HG03575 (cell line): ENCODE data around the gene CLEC10A.

ENCODE experiments used
- ATAC-seq: cut with Tn5 transposase; IDR thresholded peaks from one replicate; pipeline ENCODE4 v1.9.1; 2021; ENCODE audit not compliant: unreplicated experiment, insufficient number of reproducible peaks, low FRiP score; ENCODE audit errors: extremely low read depth

Gene CLEC10A

DNA sequence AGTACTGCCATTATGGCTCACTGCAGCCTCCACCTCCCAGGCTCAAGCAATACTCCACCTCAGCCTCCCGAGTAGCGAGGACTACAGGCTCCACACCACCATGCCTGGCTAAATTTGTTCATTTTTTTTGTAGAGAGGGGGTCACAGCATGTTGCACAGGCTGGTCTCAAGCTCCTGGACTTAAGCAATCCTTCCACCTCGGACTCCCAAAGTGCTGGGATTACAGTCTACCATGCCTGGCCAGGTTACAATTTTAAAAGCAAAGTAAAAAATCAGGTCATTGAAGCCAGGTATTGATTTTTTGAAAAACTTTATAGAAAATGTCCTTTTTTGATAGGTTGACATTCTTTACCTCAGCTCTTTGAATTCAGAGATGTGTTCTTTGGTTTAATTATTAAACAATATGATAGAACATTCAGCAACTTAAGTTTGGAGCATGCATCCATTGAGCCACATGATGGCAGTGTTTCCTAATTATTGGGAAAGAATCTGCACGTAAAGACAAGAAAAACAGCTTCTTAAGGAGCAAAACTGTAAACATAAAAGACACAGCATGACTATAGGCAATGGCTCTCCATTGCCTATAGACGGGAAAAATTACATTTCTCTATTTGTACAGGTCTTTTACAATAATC is 34.4 kb downstream of the CLEC10A start:
- no peak for ATAC-seq

DNA sequence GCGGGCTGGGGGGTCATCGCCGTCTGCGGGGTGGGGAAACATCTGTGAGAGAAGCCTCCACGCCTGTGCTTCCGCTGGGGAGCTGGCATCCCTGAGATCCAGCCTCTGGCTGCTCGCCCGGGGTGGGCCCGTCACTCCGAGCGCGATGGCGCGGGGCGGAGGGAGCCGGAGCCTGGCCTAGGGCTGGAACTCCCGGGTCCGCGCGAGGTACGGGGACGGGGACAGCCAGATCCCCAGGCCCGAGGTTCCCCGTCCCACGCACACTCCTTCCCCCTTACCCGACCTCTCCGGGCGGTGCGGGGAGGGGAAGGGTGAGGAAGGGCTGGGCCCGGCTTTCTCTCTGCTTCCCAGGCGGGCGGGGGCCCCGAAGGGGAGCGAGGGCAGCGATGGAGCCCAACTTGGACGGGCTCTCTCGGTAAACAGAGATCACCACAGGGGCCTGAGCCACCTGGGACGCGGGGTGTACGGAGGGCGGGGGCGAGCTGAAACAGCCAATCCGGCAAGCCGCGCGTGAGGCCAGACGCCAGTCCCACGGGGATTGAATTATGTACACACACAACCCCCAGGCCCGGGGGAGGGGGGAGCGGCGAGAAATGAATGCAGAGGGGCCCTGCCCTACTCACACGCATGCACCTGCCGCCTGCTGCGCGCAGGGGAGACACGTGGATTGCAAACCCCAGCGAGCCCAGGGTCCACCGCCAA is 36.4 kb downstream of the CLEC10A start, which contains the start of gene SLC16A11:
Gene SLC16A11 (minus strand): TSS at position 596 of the 702 bp plus-strand sequence. CDS start 579 bp downstream, at position 17.
- ATAC-seq = no peak

DNA sequence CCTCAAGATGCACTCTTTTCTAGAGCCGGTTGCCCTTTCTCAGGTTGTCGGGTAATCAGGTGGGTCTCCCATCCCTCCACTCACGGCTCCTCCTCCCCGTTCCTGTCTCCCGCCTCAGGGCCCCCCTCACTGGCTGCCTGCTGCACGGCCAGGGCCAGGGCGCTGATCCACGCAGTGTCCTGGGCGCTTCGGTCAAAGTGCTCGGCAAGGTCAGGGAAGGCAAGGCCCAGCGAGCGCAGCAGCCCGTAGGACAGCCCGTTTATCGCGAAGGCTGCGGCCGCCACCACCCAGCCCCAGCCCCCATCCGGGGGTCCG is 36.9 kb downstream of the CLEC10A start:
- ATAC-seq = no peak

- ATAC-seq = no peak
Observed at GRCh38 chr17:7042501-7043181, 37.4 kb downstream of the CLEC10A start.

DNA sequence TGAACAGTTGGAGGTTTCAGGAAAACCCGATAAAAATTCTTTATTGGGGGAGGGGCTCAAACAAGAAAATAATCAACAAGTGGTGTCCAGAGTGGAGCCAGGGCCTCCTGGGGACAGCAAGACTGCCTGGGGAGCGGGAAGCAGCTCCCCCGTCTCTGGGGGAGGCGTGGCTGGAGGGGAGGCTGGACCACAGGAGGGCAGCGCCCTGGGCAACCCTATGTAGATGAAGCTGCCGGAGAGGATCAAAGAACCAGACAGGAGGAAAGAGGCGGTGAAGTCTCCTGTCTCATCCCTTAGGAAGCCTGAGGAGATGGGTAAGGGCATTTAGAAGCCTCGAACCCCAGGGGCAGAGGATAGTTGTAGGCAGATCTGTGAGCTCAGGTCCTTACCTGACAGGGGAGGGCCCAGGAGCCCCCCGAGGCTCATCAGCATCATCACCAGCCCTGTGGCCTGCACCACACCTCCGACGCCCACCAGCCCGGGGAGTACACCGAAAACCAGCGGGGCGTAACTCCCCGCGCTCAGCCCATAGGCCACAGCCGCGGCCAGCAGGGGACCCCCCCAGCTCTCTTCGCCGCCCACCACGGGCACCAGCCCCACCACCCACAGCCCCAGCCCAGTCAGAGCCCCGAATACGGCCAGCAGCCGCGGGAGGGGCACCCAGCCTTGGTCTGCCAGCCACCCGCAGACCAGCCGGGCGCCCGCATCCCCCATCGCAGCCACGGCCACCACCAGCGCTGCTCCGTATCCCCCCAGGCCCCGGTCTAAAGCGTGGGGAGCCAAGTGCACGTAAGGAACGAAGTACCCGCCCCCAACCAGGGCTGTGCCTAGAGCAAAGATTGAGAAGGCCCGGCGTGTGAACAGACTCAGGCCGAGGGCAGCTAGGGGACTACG is 38.2 kb downstream of the CLEC10A start:
- no peak for ATAC-seq

GRCh38 chr17:7039832-7040231 is 40.2 kb downstream of the CLEC10A start:
- no peak for ATAC-seq

GRCh38 chr17:7038025-7038862 is 41.8 kb downstream of the CLEC10A start:
- no peak for ATAC-seq

DNA sequence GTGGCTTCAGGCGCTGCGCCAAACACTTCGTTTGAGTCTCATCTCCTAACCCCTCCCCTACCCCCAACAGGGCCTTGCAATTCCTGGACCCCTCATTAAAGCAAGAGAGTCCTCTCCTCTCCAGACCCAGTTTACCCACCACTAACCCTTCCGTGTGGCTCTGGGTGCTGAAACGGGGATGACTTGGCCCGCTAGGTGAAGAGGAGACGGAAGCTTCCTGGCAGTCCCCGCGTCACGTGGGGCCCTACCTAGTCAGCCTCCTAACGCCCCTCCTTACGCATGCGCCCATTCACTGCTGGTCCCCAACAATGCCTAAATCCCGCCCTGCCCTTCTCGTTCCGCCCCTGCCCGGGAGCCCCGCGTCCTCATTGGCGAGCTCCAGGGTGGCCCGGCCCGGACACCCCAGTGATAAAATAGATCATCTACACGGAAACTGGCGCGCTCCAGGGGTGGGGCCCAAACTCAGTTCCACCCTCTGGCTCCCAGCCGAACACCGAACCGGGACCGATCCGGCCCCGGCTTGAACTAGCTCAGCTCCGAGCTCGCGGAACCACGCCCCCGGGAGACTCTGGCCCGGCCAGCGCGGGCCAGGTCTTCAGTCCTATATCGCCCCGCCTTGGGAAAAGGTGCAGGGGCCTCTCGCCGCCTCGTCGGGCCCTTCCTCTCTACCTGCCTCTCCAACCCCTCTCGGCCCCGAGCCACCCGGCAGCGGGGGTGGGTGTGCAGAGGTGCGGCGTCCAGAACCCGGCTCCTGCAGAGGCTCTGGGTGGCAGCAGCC is 44.3 kb downstream of the CLEC10A start, which contains the start of gene SLC16A13:
Gene SLC16A13 (plus strand): TSS at position 425 of the 778 bp plus-strand sequence. CDS start 368 bp downstream, outside the sequence.
- ATAC-seq = peak; percentile 56

DNA sequence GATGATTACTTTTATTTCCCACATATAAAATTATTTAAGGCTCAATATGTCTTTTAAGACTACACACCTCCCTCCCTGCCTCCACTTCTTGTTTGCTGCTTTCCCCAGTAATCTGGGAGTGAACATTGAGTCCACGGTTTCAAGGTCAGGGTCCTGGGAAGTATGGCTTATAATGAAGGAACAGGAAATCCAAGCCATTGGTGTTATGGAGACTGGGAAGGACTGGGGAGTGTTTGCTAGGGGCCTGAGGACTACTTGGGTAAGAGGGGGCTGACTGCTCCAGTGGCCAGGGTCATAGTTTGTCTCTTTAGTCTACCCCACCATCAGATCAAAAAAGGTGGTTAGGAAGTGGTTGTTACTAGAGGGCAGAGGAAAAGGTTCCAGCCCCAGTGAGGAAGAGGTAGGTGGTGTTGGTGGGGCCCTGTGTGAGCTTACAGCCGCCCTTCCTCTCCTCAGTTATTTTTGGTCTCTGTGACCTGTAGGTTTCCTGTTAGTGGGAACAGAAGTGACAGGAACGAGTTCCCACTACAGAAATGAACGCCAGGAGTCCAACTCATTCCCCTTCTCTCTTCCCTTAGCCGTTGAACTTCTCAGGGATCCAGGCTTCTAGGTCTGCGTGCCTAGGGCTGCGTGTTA is 45.0 kb downstream of the CLEC10A start:
- ATAC-seq = no peak

DNA sequence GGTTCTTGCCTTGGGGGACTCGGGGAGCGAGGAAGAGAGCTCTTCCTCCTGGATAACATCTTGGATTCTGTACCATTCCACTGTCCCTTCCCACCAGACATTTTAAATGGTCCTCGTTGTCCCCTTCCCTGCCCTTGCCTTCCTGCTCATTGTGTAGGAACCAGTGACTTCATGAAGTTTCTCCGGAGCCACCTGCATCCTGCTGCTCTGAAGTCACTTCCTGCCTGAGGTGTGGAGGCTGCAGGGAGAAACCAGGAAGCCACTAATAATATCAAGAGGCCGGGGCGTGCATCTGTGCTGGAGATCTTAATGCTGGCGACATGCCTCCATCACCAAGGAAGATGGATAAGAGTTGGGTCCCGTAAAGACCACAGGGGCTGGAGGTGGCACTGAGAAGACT is 50.4 kb downstream of the CLEC10A start:
- no peak for ATAC-seq

GRCh38 chr17:7029096-7029495 is 51.0 kb downstream of the CLEC10A start:
- no peak for ATAC-seq

- ATAC-seq = no peak
Observed at GRCh38 chr17:7027335-7027734, 52.7 kb downstream of the CLEC10A start.

GRCh38 chr17:7026471-7027115 is 53.5 kb downstream of the CLEC10A start:
- no peak for ATAC-seq

DNA sequence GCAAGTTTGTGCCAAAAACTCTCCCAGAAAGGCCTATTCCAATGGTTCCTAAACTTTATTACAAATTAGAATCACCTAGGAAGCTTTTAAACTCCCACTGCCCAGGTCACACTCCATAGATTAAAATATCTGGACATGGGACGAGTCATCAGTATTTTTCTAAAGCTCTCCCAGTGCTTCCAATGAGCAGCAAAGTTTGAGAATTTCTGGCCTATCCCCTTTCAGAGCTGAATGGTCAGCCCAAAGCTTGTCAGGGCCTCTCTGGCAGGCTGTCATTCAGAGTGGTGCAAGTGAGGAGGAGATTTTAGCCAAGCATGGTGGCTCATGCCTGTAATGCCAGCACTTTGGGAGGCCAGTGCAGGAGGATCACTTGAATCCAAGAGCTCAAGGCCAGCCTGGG is 54.8 kb downstream of the CLEC10A start:
- ATAC-seq = no peak
